K562 (cell line): ENCODE data around the gene MLN. TPM values are rescaled to one million over a fixed set of nuclear protein-coding genes. Genes with fewer than 3 reads are reported as not detected.

Source experiments
- ATAC-seq: fragments of 200-7000 bp; cut with Tn5 transposase; 3 replicates; pipeline ENCODE4 v1.9.1; 2020; ENCODE audit warnings: moderate library complexity
- BruUV-seq: library from RNA; stranded (reverse); fragments of 400-500 nt; replicated peaks from 2 replicates; lab custom pipeline; 2021; lab: Mats Ljungman, UMichigan
- CTCF ChIA-PET: fragments of 300-600 bp; formaldehyde crosslinking; extraction: SDS; loops from one replicate; lab custom pipeline; 2021; ENCODE audit warnings: low intra/inter-chr PET ratio; lab: Yijun Ruan, JAX
- POLR2A ChIA-PET: fragments of 300-600, 350-650 bp; sonication (Branson Sonifier 250); formaldehyde crosslinking; extraction: SDS; loops from one replicate; lab custom pipeline; 2021; ENCODE audit warnings: antibody characterized with exemption, inconsistent platforms; lab: Yijun Ruan, JAX
- DNase-seq, 4 experiments: peaks; one replicate each; pipeline versions ENCODE4 v3.0.0 to v3.0.0-alpha.2; 2011 to 2018; ENCODE audit warnings: low spot score in 3 of 4, mixed read lengths in 3 of 4; ENCODE audit errors: extremely low read depth in 1 of 4
- FAIRE-seq: peaks from 2 replicates; lab custom pipeline; 2011; peaks lifted over from hg19 to GRCh38; lab: Jason Lieb, UNC
- H2AFZ ChIP-seq: 2 replicates; pipeline ENCODE4 v1.6.0; 2011; ENCODE audit warnings: low read depth, low read length, control low read depth, inconsistent platforms
- H3K27ac ChIP-seq: fragments of 200-600 bp; 3 replicates; pipeline ENCODE4 v1.8.0; 2011; ENCODE audit warnings: low read depth, mild to moderate bottlenecking, control low read depth, inconsistent platforms, low read length, moderate library complexity, mixed read lengths; ENCODE audit errors: extremely low read depth
- H3K27me3 ChIP-seq, 2 experiments: fragments of 300-600 bp in 1 of 2; 2 replicates in 1 of 2; 3 replicates in 1 of 2; pipeline versions ENCODE4 v1.6.0 to v1.8.0; 2011; ENCODE audit warnings: inconsistent platforms in 2 of 2, low read length in 2 of 2, mild to moderate bottlenecking in 1 of 2, mixed read lengths in 1 of 2, moderate library complexity in 1 of 2; ENCODE audit not compliant: control insufficient read depth in 2 of 2, insufficient read depth in 2 of 2
- H3K36me3 ChIP-seq: fragments of 300-600 bp; 3 replicates; pipeline ENCODE4 v1.8.0; 2011; ENCODE audit warnings: mild to moderate bottlenecking, low read length, inconsistent platforms; ENCODE audit not compliant: control insufficient read depth, insufficient read depth
- H3K4me1 ChIP-seq, 2 experiments: fragments of 200-600 bp in 1 of 2; replicated peaks in 1 of 2; 2 replicates in 1 of 2; 3 replicates in 1 of 2; pipeline versions ENCODE4 v1.5.1 to v1.8.0; 2011; ENCODE audit warnings: inconsistent platforms in 2 of 2, low read length in 2 of 2, mild to moderate bottlenecking in 1 of 2, mixed read lengths in 1 of 2, moderate library complexity in 1 of 2; ENCODE audit not compliant: control insufficient read depth in 2 of 2, insufficient read depth in 2 of 2
- H3K4me2 ChIP-seq: 2 replicates; pipeline ENCODE4 v1.6.1; 2011; ENCODE audit warnings: low read length, control low read depth, inconsistent platforms, mixed read lengths; ENCODE audit not compliant: insufficient read depth
- H3K4me3 ChIP-seq: fragments of 200-600 bp; sonication (generic), shearing (Covaris generic); 2 replicates; pipeline ENCODE4 v1.5.1; 2016; ENCODE audit warnings: control low read depth, inconsistent platforms
- H3K79me2 ChIP-seq: fragments of 200-600 bp; 3 replicates; pipeline ENCODE4 v1.8.0; 2011; ENCODE audit warnings: low read length, inconsistent platforms; ENCODE audit not compliant: control insufficient read depth, insufficient read depth
- H3K9ac ChIP-seq, 2 experiments: 2 replicates each; pipeline versions ENCODE4 v1.6.0 to v1.6.1; 2011; ENCODE audit warnings: low read depth in 2 of 2, low read length in 2 of 2, control low read depth in 1 of 2, inconsistent platforms in 1 of 2, mild to moderate bottlenecking in 1 of 2, mixed read lengths in 1 of 2; ENCODE audit not compliant: insufficient read depth in 1 of 2
- H3K9me1 ChIP-seq: one replicate; pipeline ENCODE4 v1.6.0; 2011; ENCODE audit warnings: inconsistent platforms, mild to moderate bottlenecking, low read length, moderate library complexity; ENCODE audit not compliant: control insufficient read depth, insufficient read depth
- H3K9me3 ChIP-seq: replicated peaks from 2 replicates; pipeline ENCODE4 v1.5.1; 2011; ENCODE audit warnings: low read depth, low read length, inconsistent platforms; ENCODE audit not compliant: control insufficient read depth, insufficient read depth
- H4K20me1 ChIP-seq: replicated peaks from 2 replicates; pipeline ENCODE4 v1.6.1; 2011; ENCODE audit warnings: low read length, inconsistent platforms, mixed read lengths; ENCODE audit not compliant: control insufficient read depth, insufficient read depth
- GTF2F1 ChIP-seq: IDR thresholded peaks from 2 replicates; pipeline ENCODE4 v1.6.1; 2011; ENCODE audit warnings: low read depth, low read length, improper control_type of control experiment
- LARP7 ChIP-seq: fragments of 450-650 bp; IDR thresholded peaks from 2 replicates; pipeline ENCODE4 v1.6.1; 2016
- PHTF2 ChIP-seq: fragments of 250-450 bp; sonication (Bioruptor Pico); IDR thresholded peaks from 2 replicates; pipeline ENCODE4 v1.5.0; 2021; ENCODE audit warnings: mild to moderate bottlenecking
- RHOXF2B ChIP-seq: fragments of 250-450 bp; sonication (Bioruptor Pico); conservative IDR thresholded peaks from 2 replicates; pipeline ENCODE4 v1.5.1; 2021
- ZNF263 ChIP-seq: sonication (generic); formaldehyde crosslinking; IDR thresholded peaks from 2 replicates; pipeline ENCODE4 v1.8.0; 2022; ENCODE audit warnings: mild to moderate bottlenecking, missing genetic modification reagents, borderline replicate concordance
- ZNF76 ChIP-seq: fragments of 250-450 bp; sonication (Bioruptor Pico); IDR thresholded peaks from 2 replicates; pipeline ENCODE4 v1.4.0; 2020; ENCODE audit warnings: mild to moderate bottlenecking, moderate library complexity, borderline replicate concordance
- WGBS: fragments of 100-300 bp; shearing (Covaris generic); methylation state at CpG from one replicate; pipeline ENCODE4 v1.1.6; 2016; ENCODE audit warnings: low coverage, mixed read lengths; ENCODE audit not compliant: insufficient coverage; ENCODE audit errors: missing lambda C conversion rate; 5-methylcytosine and 5-hydroxymethylcytosine counted together
- in situ Hi-C: fragments of 300-500 bp; cut with MboI; formaldehyde crosslinking; loops from 4 replicates; pipeline ENCODE4 v1.15.0; 2018; ENCODE audit warnings: inconsistent platforms, mixed read lengths
- intact Hi-C: fragments of 100-400 bp; cut with micrococcal nuclease; formaldehyde crosslinking; loops from 2 replicates; pipeline ENCODE4 v1.14.2; 2022
- polyA plus RNA-seq, 8 experiments: library from polyadenylated mRNA; depleted of rRNA in 4 of 8; stranded (reverse) in 5 of 8; unstranded in 3 of 8; fragments of >200 nt; fragmentation: Nextera tagmentation in 2 of 8; fragmentation: Illumina TruSeq in 1 of 8; extraction: Ambion mirVana in 2 of 8; extraction: Trizol in 1 of 8; gene quantifications; 2 replicates each; pipeline versions ENCODE4 v1.2.1 to v1.2.3, GENCODE V29; 2011 to 2014; ENCODE audit warnings: inconsistent platforms in 1 of 8, missing spikeins in 1 of 8
- total RNA-seq, 7 experiments: library from RNA; depleted of rRNA in 6 of 7; stranded (reverse); fragments of >200 nt in 6 of 7; fragmentation: Illumina TruSeq in 2 of 7; extraction: Trizol in 2 of 7; gene quantifications; 2 replicates each; pipeline versions ENCODE4 v1.2.1 to v1.2.3, GENCODE V29; 2011 to 2021; ENCODE audit warnings: low replicate concordance in 1 of 7
- TF ChIP-seq, protein P1 (sequence below): sonication (generic); formaldehyde crosslinking; IDR thresholded peaks from 2 replicates; pipeline ENCODE4 v1.9.0; 2022; ENCODE audit warnings: mild to moderate bottlenecking, missing genetic modification reagents

The MLN gene
- total and polyA plus RNA-seq, 9 of the 15 experiments (the other 6 are each of a cell fraction or from before 2014, with no cell fraction given): not detected

DNA sequence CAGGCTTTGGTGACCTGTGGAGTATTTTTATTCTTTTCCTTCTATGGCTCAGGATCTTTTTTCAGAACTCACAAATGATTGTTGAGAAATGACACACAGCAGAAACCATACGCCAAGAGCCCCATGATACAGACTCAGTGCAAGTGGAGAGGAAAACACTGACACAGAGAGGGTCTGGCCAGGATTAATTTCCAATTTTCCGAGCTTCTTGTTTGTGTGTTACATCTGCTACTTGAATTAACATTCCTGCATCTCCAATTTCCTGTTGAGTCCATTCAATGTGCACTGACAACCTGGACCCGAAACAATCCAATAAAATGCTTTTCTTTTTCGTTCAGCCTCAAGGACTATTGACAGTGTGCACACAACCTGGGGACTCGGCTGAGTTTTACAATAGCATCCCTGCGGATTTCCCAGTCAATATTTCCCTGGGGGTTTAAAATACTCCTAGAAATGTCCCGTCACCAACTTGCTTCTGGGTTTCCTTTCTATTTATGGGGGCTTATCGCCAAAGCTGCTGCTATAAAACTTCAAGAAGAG, 4.9 kb upstream of the MLN start:
- in situ Hi-C loops (no loop called here), intact Hi-C loops (no loop called here)
- Histone ChIP-seq H3K9ac (no peak overlapping the region), H3K4me1 (0 out of 5 replicates have a peak, but pooled peaks cover 0 to under 1% of the 10 kb centered on the region in 2 experiments), H3K4me3 (no peak overlapping the region), H3K79me2 (no peaks in the 10 kb centered on the region), H4K20me1 (peaks cover 6% of the 10 kb centered on the region), H3K9me1 (no peaks in the 10 kb centered on the region), H2AFZ (no peak overlapping the region), H3K27ac (no peak overlapping the region), H3K9me3 (no peaks in the 10 kb centered on the region), H3K4me2 (no peak overlapping the region), H3K27me3 (peaks cover 51 to 72% of the 10 kb centered on the region in 2 experiments), H3K36me3 (no peaks in the 10 kb centered on the region)
- FAIRE-seq: no peak
- no peak for DNase-seq
- CTCF ChIA-PET: no interaction called here
- no peak for ATAC-seq
- no TSS peak for BruUV-seq
- POLR2A ChIA-PET: no interaction called here
- WGBS: under 1% methylated on average over 8 of the region's 8 CpGs
- no peak for TF ChIP-seq RHOXF2B (CRISPR knock-in tag)

DNA sequence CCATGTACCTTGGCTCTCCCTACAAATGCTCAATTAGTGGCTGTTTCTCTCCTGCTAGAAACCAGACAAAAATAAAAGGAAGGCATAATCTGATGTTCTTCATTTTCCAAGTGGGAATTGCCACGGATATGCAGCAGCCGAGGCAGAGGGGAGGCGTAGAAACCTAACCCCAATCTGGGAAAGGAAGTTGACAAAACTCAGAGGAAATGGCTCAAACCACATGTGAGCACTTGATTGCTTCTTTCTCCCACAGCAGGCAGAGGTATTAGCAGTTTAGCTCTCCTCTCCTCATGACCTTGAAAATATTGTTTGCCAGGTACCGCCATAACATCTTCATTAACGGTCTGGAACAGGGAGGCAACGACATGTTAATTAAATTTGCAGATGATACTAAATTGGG, 3.8 kb upstream of the MLN start:
- H3K9me3 ChIP-seq: no peaks in the 10 kb centered on the region
- H3K36me3 ChIP-seq: no peaks in the 10 kb centered on the region
- BruUV-seq: no TSS peak
- no peak overlapping the region for H2AFZ ChIP-seq
- POLR2A ChIA-PET: interaction anchor here (1.2 kb wide), 1 partner anchor 171 kb away, joined by 3 read pairs; no protein-coding TSS in a partner anchor
- 0 out of 5 replicates have a peak, but pooled peaks cover 0 to 3% of the 10 kb centered on the region in 2 experiments for H3K4me1 ChIP-seq
- intact Hi-C loops: no loop called here
- FAIRE-seq: no peak
- CTCF ChIA-PET: no interaction called here
- no peak overlapping the region for H3K4me3 ChIP-seq
- 1% methylated on average over 6 of the region's 6 CpGs for WGBS
- H3K4me2 ChIP-seq: no peak overlapping the region
- H3K27ac ChIP-seq: no peak overlapping the region
- no peak for ATAC-seq
- no peaks in the 10 kb centered on the region for H3K79me2 ChIP-seq
- H3K27me3 ChIP-seq: peaks cover 53 to 71% of the 10 kb centered on the region in 2 experiments
- no peaks in the 10 kb centered on the region for H3K9me1 ChIP-seq
- H3K9ac ChIP-seq: no peak overlapping the region
- in situ Hi-C loops: no loop called here
- no peaks in the 10 kb centered on the region; the same call in 1 of the 2 replicates for H4K20me1 ChIP-seq
- no peak for DNase-seq
- TF ChIP-seq ZNF263 (CRISPR knock-in tag): no peak
- no peak for TF ChIP-seq GTF2F1
- TF ChIP-seq ZNF76 (CRISPR knock-in tag): no peak
- TF ChIP-seq, protein P1, sequence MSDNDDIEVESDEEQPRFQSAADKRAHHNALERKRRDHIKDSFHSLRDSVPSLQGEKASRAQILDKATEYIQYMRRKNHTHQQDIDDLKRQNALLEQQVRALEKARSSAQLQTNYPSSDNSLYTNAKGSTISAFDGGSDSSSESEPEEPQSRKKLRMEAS (CRISPR knock-in tag): no peak
- no peak for TF ChIP-seq PHTF2 (CRISPR knock-in tag)
- no peak for TF ChIP-seq LARP7
